Activated CD4-positive, alpha-beta T cell treated with anti-CD3 and anti-CD28 coated beads for 48 hours (primary cell): ENCODE results near the gene ZIC1.

Experiments
- DNase-seq: peaks from one replicate; pipeline ENCODE4 v3.0.0-alpha.2; 2020

ZIC1 gene

DNA sequence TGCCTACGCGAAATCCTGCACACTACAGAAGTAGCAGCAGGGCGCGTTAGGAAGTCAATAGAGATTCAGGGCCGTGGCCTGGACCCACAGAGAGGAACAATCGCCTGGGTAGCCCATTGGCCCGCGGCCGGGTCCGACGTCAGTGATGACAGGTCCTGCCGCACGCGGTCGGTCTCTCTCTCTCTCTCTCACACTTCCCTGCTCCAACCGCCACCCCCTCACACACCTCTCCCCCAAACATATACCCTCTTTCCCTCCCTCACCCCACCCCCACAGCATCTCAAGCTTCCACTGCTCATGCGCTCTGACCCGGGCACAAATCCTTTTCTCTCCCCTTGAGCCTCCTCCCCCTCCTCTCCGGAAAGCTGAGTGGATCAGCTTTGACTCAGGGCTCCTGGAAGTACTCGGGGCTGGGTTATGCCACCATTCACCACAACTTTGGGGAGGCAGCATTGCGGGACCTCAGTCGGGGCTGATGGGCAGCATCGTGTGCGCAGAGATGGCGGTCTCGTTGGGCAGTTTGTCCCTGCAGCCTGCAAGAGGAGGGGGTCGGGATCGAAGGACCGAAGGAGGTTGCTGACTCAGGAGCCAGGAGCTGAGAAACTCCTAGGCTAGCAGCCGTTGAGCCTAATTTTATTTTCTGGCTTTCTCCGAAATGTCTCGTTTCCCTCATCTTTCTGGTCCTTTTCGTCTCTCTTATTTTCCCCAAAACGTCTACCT, 11.8 kb upstream of the ZIC1 start:
- DNase-seq, result no peak

DNA sequence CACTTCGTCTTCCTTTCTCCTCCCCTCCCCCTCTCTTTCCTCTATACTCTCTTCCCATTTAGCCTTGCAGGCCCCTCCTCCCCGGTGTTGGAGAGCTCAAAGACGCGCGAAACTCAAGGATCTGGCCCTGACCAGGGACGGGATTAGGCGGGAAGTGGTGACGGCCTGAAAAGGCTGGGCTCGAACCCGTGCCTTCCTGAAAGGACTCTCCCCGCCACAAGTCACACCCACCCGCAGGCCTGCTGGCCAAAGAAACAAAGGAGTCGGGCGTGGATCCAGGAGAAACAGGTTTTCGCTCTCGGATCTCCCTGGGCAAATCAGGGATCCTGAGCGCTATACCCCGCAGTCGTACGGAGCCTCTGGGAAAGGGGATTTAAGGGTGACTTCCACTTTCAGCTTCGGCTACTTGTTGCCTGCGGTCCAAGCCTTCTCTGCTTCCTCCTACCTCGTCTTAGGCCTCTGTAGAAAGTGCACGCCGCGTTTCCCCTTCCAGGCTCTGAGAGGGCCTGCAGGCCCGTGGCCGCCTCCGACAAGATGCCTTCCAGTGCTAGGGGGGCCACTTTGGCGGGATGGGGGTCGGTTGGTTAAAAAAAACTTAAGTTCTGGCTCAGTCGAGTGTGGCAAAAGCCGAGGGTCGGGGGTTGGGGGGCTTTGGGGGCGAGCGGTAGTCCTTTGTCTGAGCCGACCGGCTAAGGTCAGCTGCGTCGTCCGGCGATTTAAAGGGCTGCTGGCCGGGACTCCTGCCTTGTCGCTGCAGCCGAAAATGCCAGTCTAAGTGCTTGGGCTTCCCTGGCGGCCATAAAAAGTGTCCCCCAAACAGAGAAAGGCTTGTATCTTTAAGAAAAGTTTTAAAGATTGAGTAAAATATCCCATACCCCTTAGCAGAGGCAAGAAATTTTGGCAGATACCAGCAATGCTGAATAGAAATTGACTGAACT, 11.0 kb upstream of the ZIC1 start:
- DNase-seq, result no peak

DNA sequence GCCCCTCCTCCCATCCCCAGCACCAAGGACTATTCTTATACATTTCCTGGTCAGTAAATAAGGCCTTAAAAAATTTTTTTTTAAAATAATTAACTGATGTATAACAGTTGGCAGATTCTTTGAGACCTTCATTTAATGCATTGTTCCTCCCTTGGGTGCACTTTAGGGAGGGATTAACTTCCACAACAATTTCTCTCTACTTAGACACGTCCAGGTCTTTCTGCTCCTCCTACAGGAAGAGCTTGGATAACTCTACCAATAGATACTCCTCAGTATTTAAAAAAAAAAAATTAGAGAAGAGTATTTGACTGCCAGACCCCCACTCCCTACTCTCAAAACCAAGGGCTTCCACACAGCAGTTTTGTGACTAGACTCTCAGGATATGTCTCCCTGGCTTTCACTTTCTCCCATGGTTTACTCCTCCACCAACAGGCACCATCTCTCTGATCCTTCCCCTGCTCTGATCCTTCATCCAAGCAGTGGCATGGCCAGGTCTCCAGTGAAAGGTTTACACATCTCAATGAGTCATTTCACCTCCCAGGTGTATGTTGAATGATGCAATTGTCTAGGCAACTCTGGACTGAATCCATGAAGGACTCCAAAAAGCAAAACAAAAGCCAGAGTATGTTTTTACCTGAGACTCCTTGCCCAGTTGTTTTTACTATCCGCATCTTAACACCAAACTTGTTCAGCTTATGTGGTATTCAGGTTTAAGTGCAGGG, 10.2 kb upstream of the ZIC1 start:
- no peak for DNase-seq

DNA sequence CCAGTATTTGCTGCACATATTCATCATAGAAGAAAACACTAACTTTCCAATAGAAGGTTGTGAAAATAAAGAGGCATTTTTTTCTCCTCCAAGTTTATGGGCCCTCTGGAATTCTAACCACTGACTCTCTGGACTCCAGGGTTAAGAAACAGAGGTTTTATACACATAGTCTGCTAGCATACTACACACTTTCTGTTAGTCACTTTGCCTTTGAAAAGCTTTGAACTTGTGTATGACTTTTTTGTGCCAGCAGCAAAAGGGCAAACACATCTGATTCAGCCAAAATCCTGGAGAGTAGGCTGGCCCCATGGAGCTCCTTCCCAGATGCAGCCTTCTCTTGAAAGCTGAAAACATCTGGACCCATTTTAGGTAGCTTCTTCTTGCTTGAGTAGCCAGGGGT, 9.1 kb upstream of the ZIC1 start:
- DNase-seq, result no peak

DNA sequence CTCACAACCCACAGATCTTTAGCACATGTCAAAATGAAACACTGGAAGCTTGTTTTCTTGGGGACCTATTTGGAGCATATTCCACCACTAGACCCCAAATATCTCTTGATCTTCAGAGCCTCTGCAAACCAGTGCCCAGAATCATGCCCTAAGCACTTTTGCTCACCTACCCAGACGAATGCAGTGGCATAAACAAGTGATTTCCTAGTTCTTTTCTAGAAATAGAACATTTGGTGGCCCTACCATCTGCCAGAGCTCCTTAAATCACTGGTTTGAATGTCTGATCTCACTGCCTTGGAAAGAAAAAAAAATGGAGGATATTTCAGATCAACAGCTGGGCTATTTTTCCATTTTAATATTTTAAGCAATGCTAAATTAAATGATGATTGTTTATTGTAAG, 8.2 kb upstream of the ZIC1 start:
- no peak for DNase-seq

DNA sequence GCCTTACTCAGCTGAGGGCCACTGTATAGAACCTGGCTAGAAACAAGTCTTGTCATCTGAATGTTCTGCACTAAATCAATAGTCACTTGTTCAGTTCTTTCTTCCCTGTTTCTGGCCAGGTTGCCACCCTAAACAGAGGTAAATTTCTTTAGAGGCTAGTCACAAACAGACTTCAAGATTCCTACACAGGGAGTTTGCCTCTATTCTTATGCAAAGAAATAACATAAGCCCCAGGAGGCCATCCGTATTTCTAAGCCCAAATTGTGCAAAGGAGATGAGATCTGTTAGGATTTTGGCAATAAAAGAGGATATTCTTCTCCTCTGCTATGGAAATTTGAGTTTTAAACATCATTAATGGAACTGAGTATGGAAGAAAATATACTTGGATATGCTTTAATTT, 7.7 kb upstream of the ZIC1 start:
- DNase-seq, result no peak

DNA sequence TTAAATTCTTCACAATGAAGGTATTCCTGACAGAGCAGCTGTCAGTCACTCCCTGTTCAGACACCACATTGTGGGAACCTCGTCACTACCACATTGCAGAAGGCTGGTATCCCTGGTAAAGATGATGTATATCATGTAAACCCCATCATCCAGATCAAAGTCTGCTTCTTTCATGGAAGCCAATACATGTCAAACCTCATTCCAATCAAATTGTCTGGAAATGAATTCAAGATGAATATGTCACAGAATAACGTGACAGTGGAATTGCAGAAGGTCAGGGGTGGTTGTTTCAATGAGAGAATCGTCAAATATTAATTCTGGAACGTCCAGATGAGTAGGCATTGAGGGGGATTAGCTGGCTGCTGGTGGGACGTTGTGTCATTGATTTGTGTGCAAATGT, 7.0 kb upstream of the ZIC1 start:
- no peak for DNase-seq

DNA sequence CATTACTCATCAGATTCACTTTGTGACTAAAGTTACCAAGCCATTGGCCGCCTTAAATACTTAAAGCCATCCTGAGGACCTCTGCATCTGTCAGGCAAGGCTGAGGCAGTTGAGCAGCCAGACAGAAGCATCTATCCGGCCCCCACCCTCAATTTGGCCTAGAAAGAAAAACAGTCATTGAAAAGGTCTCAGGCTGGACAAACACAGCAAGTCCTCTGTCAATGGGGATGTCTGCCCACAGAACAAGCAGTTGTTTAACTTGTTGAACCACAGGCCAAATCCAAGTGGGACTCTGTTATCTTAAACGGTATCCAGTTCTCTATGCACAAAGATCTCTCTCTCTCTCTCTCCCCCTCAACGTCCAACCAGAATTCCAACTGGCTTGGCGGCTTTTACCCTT, 5.7 kb upstream of the ZIC1 start:
- DNase-seq, result no peak

DNA sequence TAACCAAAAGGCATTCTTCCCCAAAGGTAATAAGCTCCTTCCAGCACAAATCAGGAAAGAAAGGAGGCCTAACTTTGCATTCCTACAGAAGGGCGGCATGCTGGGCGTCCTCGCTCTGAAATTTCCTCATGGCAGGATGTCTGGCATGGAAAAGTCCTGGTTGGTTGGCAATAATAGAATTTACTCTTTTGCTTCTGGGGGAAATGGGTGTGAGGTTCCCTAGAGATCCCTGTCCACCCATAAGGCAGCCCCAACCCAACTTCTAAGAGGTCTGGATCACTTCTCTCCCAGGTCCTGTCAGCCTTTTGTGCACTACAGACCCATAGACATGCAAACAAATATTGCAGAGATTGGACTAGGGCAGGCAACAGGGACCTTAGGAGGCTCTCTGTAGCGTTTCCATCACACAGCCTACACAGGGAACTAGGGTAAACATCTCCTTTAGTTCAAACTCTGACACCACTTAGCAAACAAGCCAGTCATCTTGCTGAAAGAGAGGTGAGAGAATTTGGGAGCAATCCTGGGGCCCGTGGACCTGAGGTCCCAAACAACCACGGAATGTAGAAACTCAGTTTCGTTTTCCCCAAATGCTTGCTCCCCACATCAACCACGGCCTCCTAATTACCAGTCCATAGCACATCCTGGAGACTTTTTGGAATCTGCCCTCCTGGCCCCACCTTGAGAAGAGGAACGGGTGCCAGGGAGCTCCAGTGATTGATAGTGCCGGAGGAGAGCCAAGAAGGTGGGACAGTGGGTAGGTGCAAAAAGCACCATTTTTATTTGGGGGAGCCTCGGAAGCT, 5.0 kb upstream of the ZIC1 start:
- no peak for DNase-seq

DNA sequence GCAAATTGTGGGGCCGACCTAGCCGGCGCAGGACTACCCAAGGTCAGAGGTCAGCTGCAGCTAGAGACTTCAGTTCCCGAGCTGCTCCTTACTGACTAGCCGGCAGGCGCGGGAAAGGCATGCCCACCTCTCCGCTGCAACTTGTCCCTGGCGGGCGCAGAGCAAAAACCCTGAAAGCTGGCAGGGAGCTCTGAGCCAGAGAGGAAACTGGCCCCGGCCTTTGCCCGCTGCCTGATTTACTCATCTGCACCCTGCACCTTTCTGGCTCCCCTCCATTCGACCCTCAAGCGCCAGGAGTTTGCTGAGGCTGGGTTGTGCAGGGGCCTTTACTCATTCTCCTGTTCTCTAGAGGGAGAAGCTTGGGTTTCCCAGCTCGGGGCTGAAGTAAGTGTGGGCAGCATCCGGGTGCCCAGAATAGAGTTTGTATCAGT, 4.3 kb upstream of the ZIC1 start:
- no peak for DNase-seq

DNA sequence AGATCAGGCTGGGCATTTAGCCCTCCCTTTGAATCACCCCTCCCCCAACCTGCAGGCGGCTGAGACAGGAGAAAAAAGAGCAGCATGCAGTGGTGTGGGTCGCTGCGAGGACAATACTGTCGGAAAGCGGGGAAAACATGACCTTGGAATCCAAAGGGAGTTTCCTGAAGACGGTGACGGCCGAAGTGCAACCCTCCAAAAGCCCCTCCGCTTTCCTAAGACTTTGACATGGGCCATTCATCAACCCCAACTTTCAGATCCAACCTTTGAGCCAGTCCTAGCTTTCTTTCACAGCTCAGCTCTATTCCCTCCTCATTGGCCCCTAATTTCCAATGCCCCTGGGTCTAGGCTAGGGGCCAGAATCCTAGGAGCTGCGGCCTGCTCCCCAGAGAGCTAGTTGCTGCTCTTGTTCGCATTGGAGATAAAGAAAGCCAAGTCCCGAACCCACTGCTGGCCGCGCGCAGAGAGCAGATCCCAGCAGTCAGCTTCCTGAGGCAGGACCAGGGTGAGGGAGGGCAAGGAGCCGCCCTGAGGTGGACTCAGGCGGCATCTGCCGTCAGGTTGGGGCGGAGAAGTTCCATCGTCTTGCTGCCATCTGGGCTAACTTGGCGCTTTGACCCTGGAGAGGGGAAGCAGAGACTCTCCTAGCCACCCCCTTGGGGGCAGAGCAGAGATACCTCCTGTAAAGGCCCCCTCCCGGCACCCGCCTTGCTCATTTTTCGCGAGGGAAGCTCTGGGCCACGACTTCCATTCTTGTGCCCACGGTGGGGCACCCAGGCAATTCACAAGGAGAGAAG, 3.7 kb upstream of the ZIC1 start:
- no peak for DNase-seq

DNA sequence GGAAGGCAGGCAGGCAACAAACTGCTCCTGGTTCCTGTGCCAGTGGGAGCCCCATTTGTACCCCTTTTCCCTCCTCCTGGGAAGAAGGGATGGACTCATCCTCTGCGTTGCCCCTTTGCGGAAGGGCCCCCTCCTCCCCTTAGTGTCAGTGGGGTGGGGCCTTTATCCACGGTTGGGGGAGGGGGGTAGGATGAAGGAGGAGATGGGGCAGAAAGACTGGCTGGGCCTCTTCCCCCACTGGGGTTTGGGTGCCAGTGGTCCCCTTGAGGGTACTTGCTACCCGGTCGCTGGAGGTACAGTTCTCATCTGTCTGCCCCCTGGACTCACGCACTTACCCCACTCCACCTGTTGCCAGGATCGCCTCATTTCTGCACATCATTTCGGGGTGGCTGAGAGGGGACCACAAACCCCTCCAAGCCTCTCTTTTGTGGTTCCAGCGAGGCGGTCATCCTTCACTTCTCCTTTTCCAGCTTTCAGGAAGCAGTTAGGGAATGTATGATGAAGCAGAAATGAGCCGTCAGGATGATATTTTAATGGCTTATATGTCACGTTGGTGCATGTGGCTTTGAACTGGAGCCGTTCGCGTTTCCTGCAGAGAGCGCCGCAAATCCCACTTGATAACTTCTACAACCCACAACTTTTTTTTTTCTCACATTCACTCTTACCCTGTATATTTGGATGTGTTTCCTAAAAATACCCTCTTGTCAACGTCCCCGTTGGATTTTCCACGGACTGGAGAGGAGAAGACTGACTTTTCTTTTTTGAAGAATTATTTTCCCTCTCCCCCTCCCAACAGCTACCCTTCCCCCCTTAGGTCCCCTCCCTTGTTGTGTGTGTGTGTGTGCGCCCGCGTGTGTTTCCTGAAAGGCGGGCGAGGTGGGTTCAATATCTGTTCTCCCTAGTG, 2.9 kb upstream of the ZIC1 start, which contains the start of gene ZIC4:
Gene ZIC4, minus strand, starts transcription at position 516 of the 904 bp plus-strand sequence. CDS start 3,746 bp downstream, outside the sequence.
- no peak for DNase-seq

DNA sequence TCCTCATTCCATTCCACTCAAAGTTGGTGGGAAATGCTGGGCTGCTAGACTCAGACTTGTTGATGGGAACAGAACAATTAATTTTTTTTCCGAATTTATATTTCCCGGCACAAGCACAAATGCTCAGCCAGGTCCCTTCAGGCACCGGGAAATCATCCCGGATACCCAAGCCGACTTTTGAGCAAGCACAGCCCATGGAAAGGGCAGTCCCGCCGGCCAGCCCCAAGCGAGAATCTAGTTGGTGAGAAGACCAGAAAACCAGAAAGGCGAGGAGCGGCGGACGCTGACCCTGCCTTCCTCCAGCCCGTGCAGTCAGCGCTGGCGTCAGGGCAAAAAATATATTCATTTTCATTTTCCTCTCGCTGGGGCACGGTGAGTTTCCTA, 2.1 kb upstream of the ZIC1 start:
- no peak for DNase-seq

DNA sequence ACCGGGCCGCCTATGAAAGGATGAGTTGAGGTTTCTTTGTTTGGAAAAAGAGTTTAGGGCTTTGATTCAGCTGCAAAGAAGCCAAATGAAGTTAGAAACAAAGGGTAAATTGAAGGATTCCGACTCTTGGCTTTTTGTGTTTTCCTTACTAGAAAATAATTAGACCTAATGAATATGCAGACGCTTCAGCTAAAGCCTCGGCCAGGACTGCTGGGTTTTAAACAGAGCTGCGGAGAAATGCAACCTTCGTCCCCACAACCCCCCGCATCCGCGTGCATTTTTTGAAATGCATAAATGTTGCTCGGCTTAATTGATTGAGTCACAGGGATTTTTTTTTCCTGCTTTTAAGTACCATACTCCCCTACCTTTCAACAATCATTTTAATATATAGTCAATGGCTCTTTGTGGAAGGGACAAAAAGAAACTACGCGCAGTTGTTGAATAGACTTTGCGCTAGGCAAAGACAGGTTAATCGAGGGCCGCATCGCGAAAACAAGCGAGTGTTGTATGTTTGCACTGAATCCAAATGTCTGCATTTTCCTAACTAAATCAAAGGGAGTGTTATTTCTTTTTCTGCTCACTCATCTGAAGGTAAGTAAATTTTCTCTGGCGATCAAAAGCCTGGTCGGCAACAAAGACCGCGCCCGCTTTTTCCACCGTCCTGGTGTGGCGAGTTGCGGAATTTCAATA, 1.5 kb upstream of the ZIC1 start:
- no peak for DNase-seq

DNA sequence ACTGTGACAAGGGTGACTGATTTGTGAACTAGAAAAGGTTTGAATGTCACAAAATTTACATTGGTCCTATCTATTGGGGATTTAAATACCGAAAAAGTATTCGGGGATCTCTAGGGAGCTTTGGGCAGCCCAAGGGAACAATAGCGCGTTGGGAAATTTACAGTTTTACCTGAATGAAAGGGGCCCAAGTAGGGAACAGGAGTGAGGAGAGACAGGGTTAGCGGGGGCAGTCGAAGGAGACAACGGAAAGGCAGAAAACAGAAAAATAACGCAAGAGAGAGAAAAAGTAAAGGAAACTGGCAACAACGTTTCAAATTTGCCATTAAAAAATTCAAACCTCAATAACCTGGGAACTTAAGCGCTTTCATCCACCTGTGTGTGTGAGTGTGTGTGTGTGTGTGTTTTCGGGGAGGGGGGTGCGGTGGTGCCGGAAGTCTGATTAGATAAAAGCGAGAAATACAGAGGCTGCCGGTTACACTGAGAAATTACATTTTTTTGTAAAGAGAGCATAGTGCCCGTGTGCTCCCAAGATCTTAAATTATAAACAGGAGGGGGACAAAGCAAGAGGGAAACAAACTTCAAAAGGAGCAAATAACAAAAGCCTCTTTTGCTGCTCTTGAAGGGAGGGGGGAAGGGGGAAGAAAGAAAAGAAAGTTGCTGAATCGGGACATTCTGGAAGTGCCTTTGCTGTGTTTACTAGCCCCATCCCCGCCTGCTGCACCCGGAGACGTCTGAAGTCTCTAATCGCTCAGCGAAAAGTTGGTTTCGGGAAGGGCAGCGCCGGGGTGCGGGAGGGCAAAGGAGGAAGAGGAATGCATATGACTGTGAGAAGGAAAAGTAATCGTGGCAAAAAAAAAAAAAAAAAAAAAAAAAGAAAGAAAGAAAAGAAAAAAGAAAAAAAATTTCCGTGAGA, 721 bp upstream of the ZIC1 start:
- no peak for DNase-seq

DNA sequence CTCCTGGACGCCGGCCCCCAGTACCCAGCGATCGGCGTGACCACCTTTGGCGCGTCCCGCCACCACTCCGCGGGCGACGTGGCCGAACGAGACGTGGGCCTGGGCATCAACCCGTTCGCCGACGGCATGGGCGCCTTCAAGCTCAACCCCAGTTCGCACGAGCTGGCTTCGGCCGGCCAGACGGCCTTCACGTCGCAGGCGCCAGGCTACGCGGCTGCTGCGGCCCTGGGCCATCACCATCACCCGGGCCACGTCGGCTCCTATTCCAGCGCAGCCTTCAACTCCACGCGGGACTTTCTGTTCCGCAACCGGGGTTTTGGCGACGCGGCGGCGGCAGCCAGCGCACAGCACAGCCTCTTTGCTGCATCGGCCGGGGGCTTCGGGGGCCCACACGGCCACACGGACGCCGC, 956 bp downstream of the ZIC1 start:
- no peak for DNase-seq

DNA sequence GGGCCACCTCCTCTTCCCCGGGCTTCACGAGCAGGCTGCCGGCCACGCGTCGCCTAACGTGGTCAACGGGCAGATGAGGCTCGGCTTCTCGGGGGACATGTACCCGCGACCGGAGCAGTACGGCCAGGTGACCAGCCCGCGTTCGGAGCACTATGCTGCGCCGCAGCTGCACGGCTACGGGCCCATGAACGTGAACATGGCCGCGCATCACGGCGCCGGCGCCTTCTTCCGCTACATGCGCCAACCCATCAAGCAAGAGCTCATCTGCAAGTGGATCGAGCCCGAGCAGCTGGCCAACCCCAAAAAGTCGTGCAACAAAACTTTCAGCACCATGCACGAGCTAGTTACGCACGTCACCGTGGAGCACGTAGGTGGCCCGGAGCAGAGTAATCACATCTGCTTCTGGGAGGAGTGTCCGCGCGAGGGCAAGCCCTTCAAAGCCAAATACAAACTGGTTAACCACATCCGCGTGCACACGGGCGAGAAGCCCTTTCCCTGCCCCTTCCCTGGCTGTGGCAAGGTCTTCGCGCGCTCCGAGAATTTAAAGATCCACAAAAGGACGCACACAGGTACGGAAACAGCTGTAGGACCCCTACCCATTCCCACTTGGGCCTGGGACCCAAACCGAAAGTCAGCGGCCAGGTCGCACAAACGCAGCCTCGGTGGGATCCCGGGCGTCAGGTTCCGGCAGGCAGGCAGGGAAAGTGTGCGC, 1.5 kb downstream of the ZIC1 start:
- no peak for DNase-seq

DNA sequence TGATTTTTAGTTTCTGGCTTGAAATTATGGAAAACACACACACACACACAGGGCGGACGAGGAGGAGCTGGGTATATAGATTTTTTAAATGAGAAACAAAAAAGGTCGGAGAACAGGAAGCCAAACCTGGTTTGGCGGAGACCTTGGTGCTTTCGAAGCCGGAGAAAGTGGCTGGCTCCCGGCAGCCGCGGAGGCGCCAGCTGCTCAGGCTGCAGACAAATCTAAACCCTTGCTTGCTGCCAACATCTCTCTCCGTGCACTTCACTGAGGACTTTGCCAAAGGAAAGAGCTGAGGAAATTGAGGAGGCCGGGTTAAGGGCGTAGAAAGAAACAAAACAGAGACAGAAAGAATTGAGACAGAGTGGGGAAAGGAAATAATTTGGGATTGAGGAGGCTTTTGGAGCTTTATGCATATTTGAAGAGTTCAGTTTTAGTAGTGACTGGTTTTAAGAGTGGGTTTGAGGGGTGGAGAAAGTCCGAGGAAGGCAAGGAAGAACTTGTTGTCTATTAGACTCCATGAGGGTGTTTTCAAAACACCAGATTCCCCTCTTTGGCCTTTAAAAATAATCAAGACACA, 2.2 kb downstream of the ZIC1 start:
- DNase-seq, result no peak
